Mucosa of descending colon (tissue), 3 donors: ENCODE data around the gene OCA2. TPM values are rescaled to one million over a fixed set of nuclear protein-coding genes. Genes with fewer than 3 reads are reported as not detected.

Experiments
- ATAC-seq: fragments of 200-7000 bp; cut with Tn5 transposase; one replicate; pipeline ENCODE4 v1.9.1; 2020; ENCODE audit warnings: mild to moderate bottlenecking, moderate library complexity
- DNase-seq, 3 donors: peaks; one replicate each; pipeline ENCODE4 v3.0.0-alpha.2; 2020
- H3K36me3 ChIP-seq: fragments of 200-600 bp; one replicate; pipeline ENCODE4 v1.8.0; 2021; ENCODE audit warnings: low read depth, mild to moderate bottlenecking
- H3K4me1 ChIP-seq: fragments of 200-600 bp; one replicate; pipeline ENCODE4 v1.8.0; 2021; ENCODE audit warnings: low read depth, mild to moderate bottlenecking
- H3K4me3 ChIP-seq: fragments of 200-600 bp; one replicate; pipeline ENCODE4 v1.8.0; 2021; ENCODE audit warnings: mild to moderate bottlenecking
- H3K9me3 ChIP-seq: fragments of 200-600 bp; one replicate; pipeline ENCODE4 v1.8.0; 2021; ENCODE audit warnings: mild to moderate bottlenecking
- intact Hi-C, 2 donors: fragments of 100-400 bp; cut with DNase I in 1 of 2; cut with micrococcal nuclease in 1 of 2; formaldehyde crosslinking; loops; one replicate each; pipeline versions ENCODE4 v1.11.0 to v1.11.1; 2022; cut with DNase I, micrococcal nuclease
- total RNA-seq, 3 donors: library from RNA; stranded (reverse); fragmentation: NEBNext Ultra II Directional in 2 of 3; extraction: Animal tissue kit (Norgen Biotek cat#: 25700) in 2 of 3; gene quantifications; one replicate each; pipeline versions ENCODE4 v1.2.1 to v1.2.4, GENCODE V29; 2021 to 2023
- TF ChIP-seq, protein P1 (sequence below): fragments of 200-600 bp; IDR thresholded peaks from one replicate; pipeline ENCODE4 v1.8.0; 2022; ENCODE audit warnings: antibody characterized with exemption, mild to moderate bottlenecking
- donor health status: DM: no; HTN: no; CAD: no; lungs with moderate emphysema.
- donor health status: DM: no; HTN: no; CAD: no.
- donor health status: DM: no; HTN: yes; CAD: no.

The OCA2 gene
- total RNA-seq, 3 donors from 2014 or later: 0.22 to 0.32 TPM; not detected in 1

DNA sequence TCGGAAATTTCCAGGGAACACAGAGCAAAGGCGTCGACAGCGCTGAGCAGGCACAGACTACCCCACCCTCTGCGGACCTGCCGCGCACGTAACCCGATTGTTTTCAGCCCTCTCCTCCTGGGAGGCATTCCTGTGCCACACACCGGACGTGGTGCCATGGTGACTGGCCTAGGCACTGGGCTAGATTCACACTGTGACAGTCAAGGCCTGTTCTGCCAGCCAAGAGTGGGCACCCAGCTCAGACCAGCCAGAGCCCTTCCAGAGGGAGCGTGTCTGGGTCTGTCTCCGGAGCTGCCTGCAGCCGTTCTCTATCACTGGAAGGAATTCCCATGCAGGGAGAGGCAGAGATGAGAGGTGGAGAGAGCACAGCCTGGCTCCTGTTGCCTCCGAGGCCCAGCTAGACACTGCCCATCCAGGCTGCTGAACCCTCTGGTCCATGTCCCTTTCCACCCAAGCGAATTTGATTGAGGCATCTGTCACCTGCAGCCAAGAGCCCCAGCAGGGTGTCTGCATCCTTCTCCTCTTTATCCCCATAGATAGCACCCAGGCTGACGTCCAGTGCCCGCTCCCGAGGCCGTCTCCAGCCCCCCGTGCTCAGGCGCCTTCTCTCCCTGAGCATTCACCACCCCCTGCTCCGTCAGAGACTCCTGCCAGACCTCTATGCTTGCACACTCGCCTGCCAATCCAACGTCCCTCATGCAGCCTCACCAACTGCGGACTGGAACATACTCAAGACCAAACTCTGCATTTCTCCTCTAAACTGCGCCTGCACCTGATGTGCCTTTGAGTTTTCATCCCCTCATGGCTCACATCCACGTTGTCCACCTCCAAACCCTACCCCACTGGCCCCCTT is 267.5 kb downstream of the OCA2 start:
- Histone ChIP-seq H3K36me3 (no peaks in the 10 kb centered on the region), H3K9me3 (peaks cover 46% of the 10 kb centered on the region), H3K4me3 (no peak overlapping the region), H3K4me1 (no peaks in the 10 kb centered on the region)
- DNase-seq (no peak), ATAC-seq (no peak)
- intact Hi-C loops: no loop called here
- TF ChIP-seq, protein P1, sequence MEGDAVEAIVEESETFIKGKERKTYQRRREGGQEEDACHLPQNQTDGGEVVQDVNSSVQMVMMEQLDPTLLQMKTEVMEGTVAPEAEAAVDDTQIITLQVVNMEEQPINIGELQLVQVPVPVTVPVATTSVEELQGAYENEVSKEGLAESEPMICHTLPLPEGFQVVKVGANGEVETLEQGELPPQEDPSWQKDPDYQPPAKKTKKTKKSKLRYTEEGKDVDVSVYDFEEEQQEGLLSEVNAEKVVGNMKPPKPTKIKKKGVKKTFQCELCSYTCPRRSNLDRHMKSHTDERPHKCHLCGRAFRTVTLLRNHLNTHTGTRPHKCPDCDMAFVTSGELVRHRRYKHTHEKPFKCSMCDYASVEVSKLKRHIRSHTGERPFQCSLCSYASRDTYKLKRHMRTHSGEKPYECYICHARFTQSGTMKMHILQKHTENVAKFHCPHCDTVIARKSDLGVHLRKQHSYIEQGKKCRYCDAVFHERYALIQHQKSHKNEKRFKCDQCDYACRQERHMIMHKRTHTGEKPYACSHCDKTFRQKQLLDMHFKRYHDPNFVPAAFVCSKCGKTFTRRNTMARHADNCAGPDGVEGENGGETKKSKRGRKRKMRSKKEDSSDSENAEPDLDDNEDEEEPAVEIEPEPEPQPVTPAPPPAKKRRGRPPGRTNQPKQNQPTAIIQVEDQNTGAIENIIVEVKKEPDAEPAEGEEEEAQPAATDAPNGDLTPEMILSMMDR: no peak

DNA sequence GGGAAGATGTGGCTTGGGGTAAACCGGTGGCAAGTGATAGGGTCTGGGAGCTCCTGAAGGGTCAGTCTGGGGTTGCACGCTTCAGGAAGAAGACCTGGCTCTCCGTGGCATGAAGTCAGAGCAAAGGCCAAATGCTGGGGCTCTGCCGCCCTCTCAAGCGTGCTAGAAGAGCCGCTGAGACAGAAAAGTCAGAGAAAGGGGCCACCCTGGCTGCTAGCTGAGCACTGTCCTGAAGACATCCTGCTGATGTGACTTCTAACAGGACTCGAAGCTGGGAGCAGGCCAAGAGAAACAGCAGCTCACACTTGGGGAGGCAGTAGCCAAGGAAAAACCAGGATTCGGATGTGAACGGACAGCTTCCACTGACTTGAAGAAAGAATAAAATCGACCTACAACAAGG is 270.4 kb downstream of the OCA2 start:
- no peak overlapping the region for H3K4me3 ChIP-seq
- no peaks in the 10 kb centered on the region for H3K4me1 ChIP-seq
- intact Hi-C loops: no loop called here
- TF ChIP-seq, protein P1: no peak
- no peaks in the 10 kb centered on the region for H3K36me3 ChIP-seq
- H3K9me3 ChIP-seq: peaks cover 49% of the 10 kb centered on the region
- DNase-seq: no peak
- no peak for ATAC-seq

DNA sequence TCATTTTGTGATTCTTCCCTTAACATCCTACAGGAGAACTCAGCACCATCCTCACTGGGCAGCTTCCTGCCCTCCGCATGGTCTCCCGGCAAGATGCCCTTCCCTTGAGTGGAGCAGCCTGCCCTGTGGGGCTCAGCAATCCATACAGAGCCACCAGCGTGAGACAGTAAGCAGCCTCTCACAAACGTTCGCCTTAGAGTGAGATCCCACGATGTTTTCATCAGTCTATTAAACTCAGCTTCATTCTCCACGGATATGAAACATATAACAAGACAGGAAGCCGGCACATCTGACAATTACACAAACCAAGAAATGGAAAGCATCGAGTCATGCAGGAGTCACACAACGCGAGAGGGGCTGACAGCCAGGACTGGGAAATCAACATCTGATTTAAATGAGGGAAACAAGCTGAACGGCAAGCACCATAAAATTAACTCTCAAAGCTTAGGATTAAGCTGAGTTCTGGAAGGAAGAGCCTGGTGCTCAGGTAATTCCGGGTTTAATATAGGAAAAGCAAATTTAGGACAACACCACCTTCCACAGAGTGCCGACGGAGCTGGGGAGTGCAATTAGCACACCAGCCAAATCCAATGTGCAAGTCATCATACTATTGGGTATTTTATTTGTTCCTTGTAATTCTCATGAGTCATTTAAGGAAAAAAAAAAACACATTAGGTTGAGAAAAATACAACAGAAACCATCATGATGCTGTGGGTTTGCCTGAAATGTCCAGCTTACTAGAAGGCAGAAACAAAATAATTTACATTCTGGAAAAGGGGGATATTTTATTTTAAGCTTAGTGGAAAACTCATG is 272.0 kb downstream of the OCA2 start:
- ATAC-seq (no peak), DNase-seq (no peak)
- TF ChIP-seq, protein P1: no peak
- intact Hi-C loops: no loop called here
- H3K36me3 ChIP-seq: no peaks in the 10 kb centered on the region
- peaks cover 43% of the 10 kb centered on the region for H3K9me3 ChIP-seq
- H3K4me3 ChIP-seq: no peak overlapping the region
- no peaks in the 10 kb centered on the region for H3K4me1 ChIP-seq

DNA sequence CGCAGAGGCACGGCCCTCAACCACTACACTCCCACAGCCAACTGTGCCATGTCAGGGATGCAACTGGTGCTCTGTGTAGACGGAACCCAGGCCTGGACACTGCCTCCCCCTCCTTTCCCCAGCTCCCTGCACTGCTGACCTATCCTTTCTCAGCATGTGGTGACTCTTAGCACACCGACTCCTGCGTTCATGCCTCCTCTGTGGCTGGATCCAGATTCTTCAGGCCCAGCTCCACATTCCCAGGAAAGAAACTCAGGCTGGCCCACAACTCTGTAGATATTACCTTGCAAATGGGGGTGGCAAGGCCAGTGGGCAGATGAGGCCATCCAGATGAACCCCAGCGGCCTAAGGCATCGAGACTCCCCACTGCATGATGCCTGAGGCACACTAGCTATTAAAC is 272.7 kb downstream of the OCA2 start:
- intact Hi-C loops: no loop called here
- ATAC-seq (no peak), DNase-seq (no peak)
- no peak overlapping the region for H3K4me3 ChIP-seq
- H3K36me3 ChIP-seq: no peaks in the 10 kb centered on the region
- TF ChIP-seq, protein P1: no peak
- no peaks in the 10 kb centered on the region for H3K4me1 ChIP-seq
- peaks cover 42% of the 10 kb centered on the region for H3K9me3 ChIP-seq

DNA sequence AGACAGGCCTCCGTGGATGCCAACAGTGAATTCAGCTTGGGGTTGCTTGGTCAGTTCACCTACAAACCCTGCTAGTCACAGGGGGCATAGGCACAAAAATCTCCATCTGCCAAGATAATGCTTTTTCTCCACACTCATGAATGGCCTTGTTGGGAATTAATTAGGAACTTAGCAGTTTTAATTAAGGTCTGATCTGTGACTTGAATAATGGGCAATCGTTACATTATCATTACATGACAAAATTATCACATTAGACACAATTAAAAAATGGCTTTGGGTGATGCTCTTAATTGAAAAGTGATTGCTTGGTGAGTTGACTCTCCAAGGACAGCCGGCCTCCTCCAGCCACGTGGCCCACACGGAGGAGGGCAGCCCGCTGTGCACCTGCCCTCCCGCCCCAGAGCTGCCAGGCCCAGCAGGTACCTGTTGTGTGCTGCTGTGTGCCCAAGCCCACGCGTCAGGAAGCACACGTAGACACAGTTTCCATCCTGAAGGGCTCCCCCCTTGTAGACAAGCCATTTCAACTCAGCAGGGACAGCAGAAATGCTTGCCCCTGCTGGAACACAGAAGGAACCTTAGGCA is 274.2 kb downstream of the OCA2 start:
- no peak for DNase-seq
- no peaks in the 10 kb centered on the region for H3K36me3 ChIP-seq
- H3K9me3 ChIP-seq: peaks cover 55% of the 10 kb centered on the region
- H3K4me1 ChIP-seq: no peaks in the 10 kb centered on the region
- ATAC-seq: no peak
- H3K4me3 ChIP-seq: no peak overlapping the region
- intact Hi-C loops: no loop called here
- TF ChIP-seq, protein P1: no peak
